ENCODE measurements around the gene HSPB1.

Gene HSPB1

DNA sequence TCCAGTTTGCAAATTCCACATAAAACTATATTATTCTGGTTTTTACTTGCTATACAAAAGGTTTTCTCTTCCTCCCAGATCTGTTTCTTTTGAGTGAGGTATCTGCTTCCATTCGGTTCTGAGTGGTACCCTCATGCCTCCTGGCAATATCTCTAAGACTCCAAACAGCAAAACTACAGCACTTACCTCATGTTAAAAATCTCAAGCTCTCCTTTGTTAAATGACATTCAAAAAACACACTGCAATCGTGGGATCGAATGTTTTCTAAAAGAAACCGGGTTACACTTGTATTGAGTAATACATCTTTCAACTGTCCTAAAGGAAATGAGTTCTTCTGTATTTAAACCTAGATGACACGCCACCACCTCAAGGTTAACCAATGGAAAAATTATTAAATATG lies 45.2 kb downstream of the HSPB1 start:
- peak overlapping the region; percentile 53 for H3K27ac Mint-ChIP-seq
- H3K36me3 Mint-ChIP-seq (ENCODE audit: low read depth), result peaks cover 94% of the 10 kb centered on the region
- no peaks in the 10 kb centered on the region for H3K27me3 Mint-ChIP-seq (ENCODE audit: low read depth, poor library complexity)
- peaks cover 31% of the 10 kb centered on the region for H3K9me3 Mint-ChIP-seq
- TF ChIP-seq, protein P1, sequence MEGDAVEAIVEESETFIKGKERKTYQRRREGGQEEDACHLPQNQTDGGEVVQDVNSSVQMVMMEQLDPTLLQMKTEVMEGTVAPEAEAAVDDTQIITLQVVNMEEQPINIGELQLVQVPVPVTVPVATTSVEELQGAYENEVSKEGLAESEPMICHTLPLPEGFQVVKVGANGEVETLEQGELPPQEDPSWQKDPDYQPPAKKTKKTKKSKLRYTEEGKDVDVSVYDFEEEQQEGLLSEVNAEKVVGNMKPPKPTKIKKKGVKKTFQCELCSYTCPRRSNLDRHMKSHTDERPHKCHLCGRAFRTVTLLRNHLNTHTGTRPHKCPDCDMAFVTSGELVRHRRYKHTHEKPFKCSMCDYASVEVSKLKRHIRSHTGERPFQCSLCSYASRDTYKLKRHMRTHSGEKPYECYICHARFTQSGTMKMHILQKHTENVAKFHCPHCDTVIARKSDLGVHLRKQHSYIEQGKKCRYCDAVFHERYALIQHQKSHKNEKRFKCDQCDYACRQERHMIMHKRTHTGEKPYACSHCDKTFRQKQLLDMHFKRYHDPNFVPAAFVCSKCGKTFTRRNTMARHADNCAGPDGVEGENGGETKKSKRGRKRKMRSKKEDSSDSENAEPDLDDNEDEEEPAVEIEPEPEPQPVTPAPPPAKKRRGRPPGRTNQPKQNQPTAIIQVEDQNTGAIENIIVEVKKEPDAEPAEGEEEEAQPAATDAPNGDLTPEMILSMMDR (IDR thresholded peaks at IDR 0.05), result no peak
- H3K4me3 Mint-ChIP-seq, result no peak overlapping the region
- no peak for DNase-seq
- H3K4me1 Mint-ChIP-seq, result peaks cover 13% of the 10 kb centered on the region

GRCh38 chr7:76349313-76349885 lies 46.9 kb downstream of the HSPB1 start:
- Mint-ChIP-seq H3K4me1 (peaks cover 13% of the 10 kb centered on the region), H3K27me3 (ENCODE audit: low read depth, poor library complexity) (peaks cover 3% of the 10 kb centered on the region), H3K9me3 (peaks cover 45% of the 10 kb centered on the region), H3K36me3 (ENCODE audit: low read depth) (peaks cover 96% of the 10 kb centered on the region), H3K4me3 (no peak overlapping the region), H3K27ac (peak overlapping the region; percentile 43)
- TF ChIP-seq, protein P1 (IDR thresholded peaks at IDR 0.05), result no peak
- DNase-seq, result no peak

- peaks cover 23% of the 10 kb centered on the region for H3K4me1 Mint-ChIP-seq
- peaks cover 96% of the 10 kb centered on the region for H3K36me3 Mint-ChIP-seq (ENCODE audit: low read depth)
- no peak overlapping the region for H3K4me3 Mint-ChIP-seq
- no peak for DNase-seq
- peaks cover 3% of the 10 kb centered on the region for H3K27me3 Mint-ChIP-seq (ENCODE audit: low read depth, poor library complexity)
- H3K27ac Mint-ChIP-seq, result no peak overlapping the region
- H3K9me3 Mint-ChIP-seq, result peaks cover 61% of the 10 kb centered on the region
- TF ChIP-seq, protein P1 (IDR thresholded peaks at IDR 0.05), result no peak
Observed at GRCh38 chr7:76351372-76351771, 48.9 kb downstream of the HSPB1 start.

DNA sequence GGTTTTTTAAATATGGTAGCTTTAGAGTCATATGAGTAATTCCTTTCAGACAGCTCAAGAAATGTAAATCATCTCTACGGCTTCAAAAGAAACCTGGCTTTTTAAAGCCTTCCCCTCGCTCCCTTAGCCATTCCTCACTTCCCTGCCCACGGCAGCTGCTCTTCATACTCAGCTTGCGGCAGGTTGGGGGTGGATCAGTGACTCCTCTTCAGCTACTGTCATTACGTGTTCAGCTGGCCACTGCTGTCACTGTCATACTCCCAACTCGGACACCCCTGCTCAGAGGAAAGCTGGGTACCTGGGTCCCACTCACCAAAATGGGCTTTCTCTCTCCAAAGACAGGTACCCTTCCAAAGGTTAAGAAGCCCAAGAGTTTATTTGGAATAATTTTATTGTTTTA lies 49.7 kb downstream of the HSPB1 start:
- Mint-ChIP-seq H3K4me3 (no peak overlapping the region), H3K4me1 (peaks cover 23% of the 10 kb centered on the region), H3K27ac (no peak overlapping the region), H3K36me3 (ENCODE audit: low read depth) (peaks cover 96% of the 10 kb centered on the region), H3K9me3 (peaks cover 61% of the 10 kb centered on the region), H3K27me3 (ENCODE audit: low read depth, poor library complexity) (peaks cover 3% of the 10 kb centered on the region)
- no peak for DNase-seq
- TF ChIP-seq, protein P1 (IDR thresholded peaks at IDR 0.05), result no peak

- H3K9me3 Mint-ChIP-seq, result peaks cover 61% of the 10 kb centered on the region
Observed at GRCh38 chr7:76353744-76354143, 51.3 kb downstream of the HSPB1 start.

More at GRCh38 chr7:76353744-76354143, 51.3 kb downstream of the HSPB1 start:
- no peak overlapping the region for H3K27ac Mint-ChIP-seq
- peaks cover 23% of the 10 kb centered on the region for H3K4me1 Mint-ChIP-seq
- no peak for DNase-seq
- H3K4me3 Mint-ChIP-seq, result no peak overlapping the region
- peaks cover 91% of the 10 kb centered on the region for H3K36me3 Mint-ChIP-seq (ENCODE audit: low read depth)
- TF ChIP-seq, protein P1 (IDR thresholded peaks at IDR 0.05), result no peak
- H3K27me3 Mint-ChIP-seq (ENCODE audit: low read depth, poor library complexity), result peaks cover 3% of the 10 kb centered on the region

Measured in nephron progenitor cell (in vitro differentiated cells).